PC-9 (cell line): ENCODE results near the gene PLAGL2. TPM values are rescaled to one million over a fixed set of nuclear protein-coding genes. Genes with fewer than 3 reads are reported as not detected.

Experiments used
- BruUV-seq: library from RNA; stranded (reverse); fragments of 400-500 nt; replicated peaks from 2 replicates; lab custom pipeline; 2021; lab: Mats Ljungman, UMichigan
- CTCF ChIA-PET: fragments of 300-600 bp; sonication (Branson Sonifier 250); formaldehyde crosslinking; loops from one replicate; lab custom pipeline; 2022; ENCODE audit warnings: antibody characterized with exemption; lab: Charles Lee
- POLR2A ChIA-PET: fragments of 300-600 bp; sonication (Branson Sonifier 250); formaldehyde crosslinking; loops from one replicate; lab custom pipeline; 2022; ENCODE audit warnings: antibody characterized with exemption; ENCODE audit not compliant: unreplicated experiment; lab: Charles Lee
- DNase-seq, 2 experiments: peaks; one replicate each; pipeline versions ENCODE4 v3.0.0 to v3.0.0-alpha.2; 2015 to 2022; ENCODE audit warnings: mixed read lengths in 1 of 2
- H2AFZ ChIP-seq: fragments of 200-600 bp; sonication (generic); 2 replicates; pipeline ENCODE4 v1.8.1; 2017; ENCODE audit warnings: antibody characterized with exemption
- H3F3A ChIP-seq: fragments of 200-600 bp; sonication (generic); 2 replicates; pipeline ENCODE4 v1.8.1; 2017; ENCODE audit warnings: antibody characterized with exemption, mild to moderate bottlenecking, low read depth; ENCODE audit not compliant: insufficient read depth
- H3K27ac ChIP-seq: fragments of 200-600 bp; sonication (generic); 2 replicates; pipeline ENCODE4 v1.6.1; 2016; ENCODE audit warnings: mixed run types
- H3K27me3 ChIP-seq: fragments of 200-600 bp; sonication (generic); 2 replicates; pipeline ENCODE4 v1.6.1; 2016; ENCODE audit warnings: low read depth, mixed run types; ENCODE audit not compliant: insufficient read depth
- H3K36me3 ChIP-seq: fragments of 200-600 bp; sonication (generic); 2 replicates; pipeline ENCODE4 v1.6.1; 2016; ENCODE audit warnings: low read depth, mixed run types
- H3K4me1 ChIP-seq: fragments of 200-600 bp; sonication (generic); replicated peaks from 2 replicates; pipeline ENCODE4 v1.6.1; 2016; ENCODE audit warnings: mixed run types; ENCODE audit not compliant: insufficient read depth
- H3K4me2 ChIP-seq: fragments of 200-600 bp; sonication (generic); 2 replicates; pipeline ENCODE4 v1.6.1; 2017; ENCODE audit warnings: mixed run types
- H3K4me3 ChIP-seq: fragments of 200-600 bp; sonication (generic); 2 replicates; pipeline ENCODE4 v1.6.1; 2016; ENCODE audit warnings: mixed run types
- H3K79me2 ChIP-seq: fragments of 200-600 bp; sonication (generic); 2 replicates; pipeline ENCODE4 v1.6.1; 2017; ENCODE audit warnings: low read depth, mixed run types
- H3K9me2 ChIP-seq: fragments of 200-600 bp; sonication (generic); 2 replicates; pipeline ENCODE4 v1.8.1; 2017; ENCODE audit warnings: mild to moderate bottlenecking; ENCODE audit not compliant: insufficient read depth
- H3K9me3 ChIP-seq: fragments of 200-600 bp; sonication (generic); 2 replicates; pipeline ENCODE4 v1.8.1; 2016; ENCODE audit warnings: low read depth; ENCODE audit not compliant: insufficient read depth
- H4K20me1 ChIP-seq: fragments of 200-600 bp; sonication (generic); 2 replicates; pipeline ENCODE4 v1.8.1; 2017; ENCODE audit not compliant: insufficient read depth
- EZH2 ChIP-seq: fragments of 200-600 bp; sonication (generic); IDR thresholded peaks from 2 replicates; pipeline ENCODE4 v1.8.0; 2017; ENCODE audit warnings: antibody characterized with exemption, low read depth
- intact Hi-C: fragments of 100-400 bp; cut with micrococcal nuclease; formaldehyde crosslinking; loops from one replicate; pipeline ENCODE4 v1.10.0; 2022; ENCODE audit not compliant: unreplicated experiment
- total RNA-seq: library from RNA; stranded (reverse); gene quantifications from 2 replicates; pipeline ENCODE4 v1.2.3, GENCODE V29; 2021
- TF ChIP-seq, protein P1 (sequence below): fragments of 200-600 bp; sonication (generic); conservative IDR thresholded peaks from 2 replicates; pipeline ENCODE4 v1.6.1; 2017; ENCODE audit warnings: mixed run types, antibody characterized with exemption, mild to moderate bottlenecking, moderate library complexity

PLAGL2 gene
- total RNA-seq, 1 experiment from 2014 or later, result 23.8 TPM

DNA sequence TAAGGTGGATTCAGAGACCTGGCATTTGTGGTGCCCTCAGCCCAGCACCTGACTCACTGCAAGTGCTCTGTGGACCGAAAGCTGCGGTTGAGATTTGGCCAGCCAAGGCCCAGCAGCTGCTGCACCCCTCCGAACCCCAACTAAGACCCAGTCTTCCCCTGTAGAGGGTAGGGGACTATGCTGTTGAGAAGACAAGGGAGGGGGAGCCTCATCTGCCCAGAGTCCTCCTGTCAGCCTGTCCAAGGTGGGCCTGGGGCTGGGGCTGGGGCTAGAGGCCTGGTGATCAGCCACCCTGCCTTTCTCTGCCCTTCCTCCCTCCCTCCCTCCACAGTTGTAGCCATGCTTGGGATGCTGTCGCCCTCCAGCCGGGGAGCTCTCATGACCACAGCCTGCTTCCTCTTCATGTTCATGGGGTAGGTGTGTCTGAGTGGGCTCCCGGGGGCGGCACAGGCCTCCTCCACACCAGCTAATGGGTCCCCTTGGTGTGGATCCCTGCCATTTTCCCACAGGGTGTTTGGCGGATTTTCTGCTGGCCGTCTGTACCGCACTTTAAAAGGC lies 57.2 kb downstream of the PLAGL2 start:
- no peak for DNase-seq
- Histone ChIP-seq H3K4me3 (no peak overlapping the region), H3K36me3 (peaks cover 5% of the 10 kb centered on the region), H2AFZ (no peak overlapping the region), H3K79me2 (no peaks in the 10 kb centered on the region), H3K9me2 (no peaks in the 10 kb centered on the region), H3F3A (peaks cover 1% of the 10 kb centered on the region; the same call in 1 of the 2 replicates), H3K27ac (no peak overlapping the region), H3K4me2 (no peak overlapping the region), H3K4me1 (no peaks in the 10 kb centered on the region), H4K20me1 (no peaks in the 10 kb centered on the region), H3K9me3 (no peaks in the 10 kb centered on the region), H3K27me3 (no peaks in the 10 kb centered on the region)
- TF ChIP-seq, protein P1, sequence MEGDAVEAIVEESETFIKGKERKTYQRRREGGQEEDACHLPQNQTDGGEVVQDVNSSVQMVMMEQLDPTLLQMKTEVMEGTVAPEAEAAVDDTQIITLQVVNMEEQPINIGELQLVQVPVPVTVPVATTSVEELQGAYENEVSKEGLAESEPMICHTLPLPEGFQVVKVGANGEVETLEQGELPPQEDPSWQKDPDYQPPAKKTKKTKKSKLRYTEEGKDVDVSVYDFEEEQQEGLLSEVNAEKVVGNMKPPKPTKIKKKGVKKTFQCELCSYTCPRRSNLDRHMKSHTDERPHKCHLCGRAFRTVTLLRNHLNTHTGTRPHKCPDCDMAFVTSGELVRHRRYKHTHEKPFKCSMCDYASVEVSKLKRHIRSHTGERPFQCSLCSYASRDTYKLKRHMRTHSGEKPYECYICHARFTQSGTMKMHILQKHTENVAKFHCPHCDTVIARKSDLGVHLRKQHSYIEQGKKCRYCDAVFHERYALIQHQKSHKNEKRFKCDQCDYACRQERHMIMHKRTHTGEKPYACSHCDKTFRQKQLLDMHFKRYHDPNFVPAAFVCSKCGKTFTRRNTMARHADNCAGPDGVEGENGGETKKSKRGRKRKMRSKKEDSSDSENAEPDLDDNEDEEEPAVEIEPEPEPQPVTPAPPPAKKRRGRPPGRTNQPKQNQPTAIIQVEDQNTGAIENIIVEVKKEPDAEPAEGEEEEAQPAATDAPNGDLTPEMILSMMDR, result no peak
- TF ChIP-seq EZH2, result no peak
- no TSS peak for BruUV-seq
- CTCF ChIA-PET, result no interaction called here
- POLR2A ChIA-PET, result no interaction called here
- intact Hi-C loops, result no loop called here

DNA sequence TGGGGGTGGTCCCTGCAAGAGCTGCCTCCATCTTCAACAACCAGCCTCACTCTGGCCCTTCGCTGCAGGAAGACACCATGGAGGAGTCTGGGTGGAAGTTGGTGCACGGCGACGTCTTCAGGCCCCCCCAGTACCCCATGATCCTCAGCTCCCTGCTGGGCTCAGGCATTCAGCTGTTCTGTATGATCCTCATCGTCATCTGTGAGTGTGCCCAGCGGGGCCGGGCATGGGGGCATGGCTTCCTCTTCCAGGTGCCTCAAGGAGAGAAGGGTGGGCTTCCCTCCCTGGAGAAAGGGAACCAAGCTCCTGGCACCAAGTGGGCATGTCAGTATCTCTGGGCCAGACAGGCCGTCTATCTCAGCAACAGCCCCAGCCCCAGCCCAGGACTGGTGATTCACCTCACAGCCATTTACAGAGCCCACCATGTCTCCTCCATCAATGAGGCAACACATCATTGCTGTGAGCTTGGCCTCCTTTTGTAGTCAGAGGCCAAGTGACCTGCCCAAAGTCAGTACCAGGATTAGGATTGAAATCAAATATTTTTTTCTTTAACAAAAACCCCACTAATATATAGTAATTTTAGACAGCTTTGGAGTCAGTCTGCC lies 57.9 kb downstream of the PLAGL2 start:
- no peak for DNase-seq
- Histone ChIP-seq H3K9me3 (no peaks in the 10 kb centered on the region), H4K20me1 (no peaks in the 10 kb centered on the region), H3K4me2 (no peak overlapping the region), H3K27me3 (no peaks in the 10 kb centered on the region), H3K36me3 (peaks cover 4% of the 10 kb centered on the region; the same call in 1 of the 2 replicates), H3K27ac (no peak overlapping the region), H3K4me1 (no peaks in the 10 kb centered on the region), H3K79me2 (no peaks in the 10 kb centered on the region), H2AFZ (no peak overlapping the region), H3K9me2 (no peaks in the 10 kb centered on the region), H3K4me3 (no peak overlapping the region), H3F3A (no peaks in the 10 kb centered on the region)
- CTCF ChIA-PET, result no interaction called here
- no peak for TF ChIP-seq EZH2
- TF ChIP-seq, protein P1, result no peak
- intact Hi-C loops, result no loop called here
- POLR2A ChIA-PET, result no interaction called here
- BruUV-seq, result no TSS peak

DNA sequence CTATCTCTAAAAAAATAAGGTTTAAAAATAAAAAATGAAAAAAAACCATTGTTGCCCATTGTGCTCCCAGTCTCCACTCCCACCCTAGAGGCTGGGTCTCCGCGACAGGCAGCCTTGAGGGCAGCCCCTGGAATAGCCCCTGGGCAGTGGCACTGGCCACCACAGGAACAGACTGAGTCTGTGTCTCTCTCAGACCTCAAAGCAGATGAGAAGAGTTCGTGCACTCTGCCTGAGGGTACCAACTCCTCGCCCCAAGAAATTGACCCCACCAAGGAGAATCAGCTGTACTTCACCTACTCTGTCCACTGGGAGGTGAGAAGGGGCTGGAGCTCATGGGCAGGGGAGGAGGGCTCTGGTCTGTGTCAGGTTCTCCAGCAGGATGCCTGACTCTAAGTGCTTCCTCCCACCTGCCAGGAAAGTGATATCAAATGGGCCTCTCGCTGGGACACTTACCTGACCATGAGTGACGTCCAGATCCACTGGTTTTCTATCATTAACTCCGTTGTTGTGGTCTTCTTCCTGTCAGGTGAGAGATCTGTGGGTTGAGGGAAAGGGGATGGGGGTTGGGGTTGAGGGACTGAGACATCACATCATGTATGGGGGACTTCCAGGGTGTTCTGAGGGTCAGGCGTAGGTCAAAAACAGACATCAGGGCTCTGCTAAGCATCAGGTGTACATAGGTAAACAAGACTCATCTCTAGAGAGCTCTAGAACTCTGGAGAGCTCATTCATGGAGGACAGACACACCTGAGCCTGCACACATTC lies 62.5 kb downstream of the PLAGL2 start:
- ChIA-PET POLR2A (no interaction called here), CTCF (no interaction called here)
- TF ChIP-seq, protein P1, result no peak
- TF ChIP-seq EZH2, result no peak
- Histone ChIP-seq H3K9me3 (no peaks in the 10 kb centered on the region), H4K20me1 (no peaks in the 10 kb centered on the region), H3F3A (no peaks in the 10 kb centered on the region), H3K9me2 (no peaks in the 10 kb centered on the region), H3K27me3 (no peaks in the 10 kb centered on the region), H3K4me2 (no peak overlapping the region), H3K4me1 (no peaks in the 10 kb centered on the region), H3K4me3 (no peak overlapping the region), H3K36me3 (peaks cover 25% of the 10 kb centered on the region), H2AFZ (no peak overlapping the region), H3K79me2 (no peaks in the 10 kb centered on the region), H3K27ac (no peak overlapping the region)
- intact Hi-C loops, result no loop called here
- BruUV-seq, result no TSS peak
- no peak for DNase-seq
